Measurements from ENCODE around the gene OR9Q1.

DNA sequence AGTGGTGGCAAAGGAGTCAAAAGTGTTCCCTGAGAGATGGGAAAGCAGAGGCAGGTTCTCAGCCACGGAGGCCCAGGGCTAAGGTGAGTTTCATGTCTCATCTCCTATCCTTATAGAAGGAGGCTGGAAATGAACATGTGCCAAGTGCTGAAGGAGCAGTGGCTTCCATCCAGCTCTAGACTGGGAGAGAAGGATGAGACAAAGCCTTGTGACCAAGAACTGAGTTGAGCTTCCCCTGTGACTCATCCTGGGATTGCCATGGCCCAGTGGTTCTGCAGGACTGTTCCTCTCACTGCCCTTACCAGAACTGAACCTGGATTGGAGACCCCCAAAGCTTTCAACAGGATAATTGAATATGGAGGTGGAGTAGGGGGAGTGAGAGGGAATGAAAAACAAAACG lies 16.7 kb upstream of the OR9Q1 start:
- TF ChIP-seq, protein P1, sequence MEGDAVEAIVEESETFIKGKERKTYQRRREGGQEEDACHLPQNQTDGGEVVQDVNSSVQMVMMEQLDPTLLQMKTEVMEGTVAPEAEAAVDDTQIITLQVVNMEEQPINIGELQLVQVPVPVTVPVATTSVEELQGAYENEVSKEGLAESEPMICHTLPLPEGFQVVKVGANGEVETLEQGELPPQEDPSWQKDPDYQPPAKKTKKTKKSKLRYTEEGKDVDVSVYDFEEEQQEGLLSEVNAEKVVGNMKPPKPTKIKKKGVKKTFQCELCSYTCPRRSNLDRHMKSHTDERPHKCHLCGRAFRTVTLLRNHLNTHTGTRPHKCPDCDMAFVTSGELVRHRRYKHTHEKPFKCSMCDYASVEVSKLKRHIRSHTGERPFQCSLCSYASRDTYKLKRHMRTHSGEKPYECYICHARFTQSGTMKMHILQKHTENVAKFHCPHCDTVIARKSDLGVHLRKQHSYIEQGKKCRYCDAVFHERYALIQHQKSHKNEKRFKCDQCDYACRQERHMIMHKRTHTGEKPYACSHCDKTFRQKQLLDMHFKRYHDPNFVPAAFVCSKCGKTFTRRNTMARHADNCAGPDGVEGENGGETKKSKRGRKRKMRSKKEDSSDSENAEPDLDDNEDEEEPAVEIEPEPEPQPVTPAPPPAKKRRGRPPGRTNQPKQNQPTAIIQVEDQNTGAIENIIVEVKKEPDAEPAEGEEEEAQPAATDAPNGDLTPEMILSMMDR (IDR thresholded peaks at IDR 0.05), result no peak
- TF ChIP-seq EZH2 (IDR thresholded peaks at IDR 0.05) (no peak), EZH2phosphoT487 (IDR thresholded peaks at IDR 0.05) (no peak)
